Stromal cell of bone marrow (primary cell): Measurements from ENCODE around the gene ROBO1.

ENCODE experiments used
- DNase-seq: peaks from one replicate; pipeline ENCODE4 v3.0.0-alpha.2; 2012; ENCODE audit warnings: low read depth

Gene ROBO1

GRCh38 chr3:78976200-78976599 is 791.6 kb downstream of the ROBO1 start:
- no peak for DNase-seq

DNA sequence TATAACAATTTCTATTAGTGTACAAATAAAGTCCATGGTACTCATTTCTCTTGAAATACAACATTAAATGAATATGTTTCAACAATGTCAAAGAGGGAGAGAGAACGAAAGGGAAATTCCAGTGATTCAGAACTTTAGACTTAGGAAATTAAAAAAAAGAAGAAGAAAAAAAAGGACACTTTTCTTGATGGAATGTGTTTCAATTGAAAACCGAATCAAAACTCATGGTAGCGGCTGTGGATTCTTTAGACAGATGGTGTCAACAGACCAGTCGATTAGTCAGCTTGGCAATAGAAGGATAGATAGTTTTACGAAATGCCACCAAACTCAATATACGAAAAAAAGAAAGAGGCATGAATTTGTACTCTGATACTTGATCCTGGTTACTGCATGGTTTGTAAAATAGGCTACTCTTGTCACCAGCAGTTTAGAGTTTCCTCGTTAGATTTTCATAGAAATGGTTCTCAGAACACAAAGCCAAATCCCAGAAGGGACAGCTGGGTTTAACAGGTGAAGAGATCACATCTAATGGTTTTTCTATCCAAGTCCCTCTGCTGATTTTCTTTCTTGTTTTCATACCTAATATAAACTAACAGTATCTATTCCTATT is 793.5 kb downstream of the ROBO1 start:
- peak; percentile 36 for DNase-seq

- DNase-seq: no peak
These were observed 795.0 kb downstream of the ROBO1 start for GRCh38 chr3:78972617-78973301.

GRCh38 chr3:78970656-78971055 is 797.1 kb downstream of the ROBO1 start:
- no peak for DNase-seq

GRCh38 chr3:78969483-78969882 is 798.3 kb downstream of the ROBO1 start:
- no peak for DNase-seq

GRCh38 chr3:78967061-78967460 is 800.7 kb downstream of the ROBO1 start:
- DNase-seq: no peak

GRCh38 chr3:78963771-78964170 is 804.0 kb downstream of the ROBO1 start:
- DNase-seq: no peak

GRCh38 chr3:78957456-78957855 is 810.3 kb downstream of the ROBO1 start:
- DNase-seq: no peak

- DNase-seq: no peak
These were observed 816.4 kb downstream of the ROBO1 start for GRCh38 chr3:78951342-78951945.

DNA sequence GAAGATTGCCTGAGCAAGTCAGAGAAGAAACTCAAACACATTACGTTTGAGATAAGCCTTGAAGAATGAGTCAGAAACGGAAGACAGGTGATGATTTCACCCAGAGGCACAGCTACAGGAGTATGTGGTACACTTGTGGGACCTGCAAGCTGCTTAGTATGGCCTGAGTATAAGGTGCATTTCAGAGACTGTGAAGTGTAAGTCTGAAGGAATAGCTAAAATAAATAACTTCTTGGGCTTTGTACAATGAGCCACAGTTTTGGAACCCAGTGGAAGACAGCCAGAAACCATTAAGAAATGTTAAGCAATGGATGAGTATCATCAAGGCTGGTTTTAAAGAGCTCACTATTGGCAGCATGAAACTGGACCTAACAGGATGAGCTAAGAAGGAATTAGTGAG is 826.2 kb downstream of the ROBO1 start:
- DNase-seq: peak; percentile 94

DNA sequence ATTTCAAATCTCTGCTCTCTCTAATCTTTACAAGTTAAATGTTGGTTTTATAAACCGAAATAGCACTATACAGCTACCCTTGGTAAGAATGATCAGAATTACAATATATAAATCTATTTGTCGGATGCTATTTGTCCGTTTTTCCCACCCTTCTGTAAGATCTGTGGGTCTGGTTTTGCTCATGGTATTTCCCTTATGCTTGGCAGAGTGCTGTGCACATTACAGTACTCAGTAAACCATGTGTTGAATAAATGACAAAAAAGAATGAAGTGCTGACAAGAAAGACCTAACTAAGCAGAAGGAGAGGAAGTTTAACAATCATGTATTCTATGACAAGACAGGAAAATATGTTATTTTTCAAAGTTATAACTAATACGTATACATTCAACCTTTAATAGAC is 827.2 kb downstream of the ROBO1 start:
- no peak for DNase-seq

- no peak for DNase-seq
These were observed 827.7 kb downstream of the ROBO1 start for GRCh38 chr3:78940128-78940527.

GRCh38 chr3:78937475-78937874 is 830.3 kb downstream of the ROBO1 start:
- no peak for DNase-seq

DNA sequence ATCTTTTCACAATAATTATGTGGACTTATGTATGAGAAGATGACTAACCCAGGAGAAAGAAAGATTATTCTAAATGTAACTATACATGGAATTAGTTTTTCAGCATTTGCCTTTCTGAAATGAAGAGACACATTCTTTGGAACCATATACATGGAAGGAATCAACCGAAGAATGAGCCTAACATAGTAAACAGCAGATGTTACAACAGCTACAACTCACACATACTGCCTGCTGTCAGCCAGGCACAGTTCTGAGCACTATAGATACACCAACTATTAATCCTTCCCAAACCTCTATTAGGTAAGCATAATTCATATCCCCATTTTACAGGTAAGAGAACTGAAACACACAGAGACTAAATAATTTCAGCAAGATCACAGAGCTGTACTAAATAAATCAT is 840.0 kb downstream of the ROBO1 start:
- DNase-seq: no peak

GRCh38 chr3:78926523-78926922 is 841.3 kb downstream of the ROBO1 start:
- DNase-seq: no peak

DNA sequence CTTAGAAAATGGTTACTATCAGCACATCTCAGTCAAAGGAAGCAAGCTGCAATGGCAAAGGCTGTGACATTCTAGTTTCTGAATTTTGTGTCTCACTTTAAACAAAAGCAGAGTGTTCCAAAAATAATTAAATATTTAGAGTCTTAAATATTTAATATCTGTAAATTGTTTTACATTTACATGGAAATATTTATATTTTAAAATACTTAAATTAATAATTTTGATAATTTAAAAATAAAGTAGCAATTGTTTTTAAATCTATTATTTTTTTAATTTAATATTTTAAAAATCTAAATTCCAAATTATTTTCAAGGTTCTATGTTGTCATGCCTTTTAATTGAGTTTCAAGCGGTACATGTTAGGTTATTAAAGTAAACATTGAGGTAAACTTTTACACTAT is 843.1 kb downstream of the ROBO1 start:
- no peak for DNase-seq

DNA sequence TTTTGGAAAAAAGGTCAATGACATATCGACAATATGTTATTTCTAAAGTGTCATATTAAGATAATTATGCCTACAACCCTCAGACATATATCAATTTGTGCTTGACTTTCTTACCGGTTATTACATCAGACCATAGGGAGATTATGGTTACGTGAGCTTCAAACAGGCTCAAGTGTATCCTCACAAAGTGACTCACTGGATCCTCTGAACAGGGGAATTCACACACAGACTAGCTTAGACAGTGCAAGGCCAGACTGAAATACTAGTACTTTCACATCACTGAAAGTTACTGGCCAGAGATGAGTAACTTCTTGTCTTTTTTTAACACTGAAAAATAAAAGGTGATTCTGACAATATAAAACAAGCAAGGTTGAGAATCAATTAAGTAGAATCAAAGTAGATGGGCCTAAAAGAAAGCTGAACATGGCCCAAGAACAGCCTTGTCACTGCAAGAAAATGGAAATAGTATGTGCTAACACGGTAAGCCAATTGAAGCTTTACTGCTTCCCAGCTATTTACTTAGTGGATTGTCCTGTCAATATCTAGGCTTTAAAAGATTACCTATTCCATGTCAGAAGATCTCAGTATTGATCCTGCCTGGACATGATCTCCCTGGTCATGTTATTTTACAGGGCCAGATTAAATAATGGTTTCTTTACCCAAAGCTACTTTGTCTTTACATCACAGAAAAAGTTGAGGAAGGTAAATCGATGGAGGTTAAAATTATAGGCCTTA is 848.6 kb downstream of the ROBO1 start:
- DNase-seq: peak; percentile 80

DNA sequence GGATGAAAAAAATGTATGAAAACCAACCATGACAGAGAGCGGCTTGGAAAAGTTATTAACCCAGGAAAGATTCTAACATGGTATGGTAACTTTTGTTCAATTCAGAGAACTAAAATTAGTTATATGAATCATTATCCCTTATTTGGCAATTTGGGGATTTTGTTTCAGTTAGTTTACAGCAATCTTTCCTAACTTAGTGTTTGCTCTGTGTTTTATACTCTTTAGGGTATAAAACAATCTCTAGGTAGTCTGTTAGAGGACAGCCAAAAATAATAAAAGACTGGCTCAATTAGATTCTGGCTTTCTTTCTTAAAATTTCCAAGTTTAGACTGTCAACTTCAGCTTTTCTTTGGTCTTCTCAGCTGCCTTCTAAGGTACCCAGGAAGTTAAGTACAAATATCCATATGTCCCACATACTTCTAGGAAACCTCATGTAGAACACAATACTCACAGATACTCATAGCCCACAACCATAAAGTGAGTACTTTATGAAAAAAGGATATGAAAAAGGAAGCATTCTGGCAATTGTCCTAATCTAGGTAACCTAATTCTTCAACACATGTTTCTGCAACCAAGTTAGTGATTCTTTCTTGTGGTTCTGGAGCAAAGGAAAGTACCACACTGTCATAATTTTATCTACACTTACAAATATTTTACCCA is 849.3 kb downstream of the ROBO1 start:
- no peak for DNase-seq

- DNase-seq: no peak
These were observed 850.3 kb downstream of the ROBO1 start for GRCh38 chr3:78917536-78917935.

DNA sequence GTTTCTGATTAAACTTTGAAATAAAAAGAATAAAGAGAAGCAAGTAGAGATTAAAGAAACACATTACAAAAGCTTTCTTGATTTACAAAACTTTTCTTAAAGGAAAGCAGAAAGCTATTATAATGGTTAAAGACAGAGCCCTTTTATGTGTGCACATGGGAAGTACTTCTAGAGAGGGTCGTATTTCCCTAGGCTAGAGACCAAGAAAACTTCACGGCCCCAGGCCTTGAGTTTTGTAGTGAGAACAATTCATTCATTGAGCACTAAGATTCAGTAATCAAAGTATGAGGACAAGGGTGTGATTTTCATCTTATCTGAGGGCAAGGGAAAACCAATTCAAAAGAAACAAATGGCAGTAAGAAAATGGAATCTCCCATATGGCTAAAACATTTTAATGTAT is 854.1 kb downstream of the ROBO1 start:
- DNase-seq: no peak

DNA sequence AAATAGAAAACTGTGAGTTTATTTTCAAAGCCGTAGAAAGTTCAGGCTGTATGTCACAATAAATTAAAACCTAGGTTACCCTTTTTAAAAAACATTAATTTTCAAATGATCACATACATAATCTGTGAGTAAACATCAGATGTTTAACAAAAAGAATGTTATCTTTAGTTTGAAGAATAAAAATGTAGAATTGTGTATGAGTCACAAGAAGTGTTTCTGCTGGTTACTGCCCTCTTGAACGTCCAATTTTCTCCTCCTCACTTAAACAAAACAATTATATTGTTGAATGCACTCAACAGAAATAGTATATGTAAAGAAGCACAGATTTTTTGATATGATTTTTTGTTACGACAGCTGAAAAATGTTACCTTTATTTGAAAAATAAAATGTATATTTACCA is 855.1 kb downstream of the ROBO1 start:
- no peak for DNase-seq

DNA sequence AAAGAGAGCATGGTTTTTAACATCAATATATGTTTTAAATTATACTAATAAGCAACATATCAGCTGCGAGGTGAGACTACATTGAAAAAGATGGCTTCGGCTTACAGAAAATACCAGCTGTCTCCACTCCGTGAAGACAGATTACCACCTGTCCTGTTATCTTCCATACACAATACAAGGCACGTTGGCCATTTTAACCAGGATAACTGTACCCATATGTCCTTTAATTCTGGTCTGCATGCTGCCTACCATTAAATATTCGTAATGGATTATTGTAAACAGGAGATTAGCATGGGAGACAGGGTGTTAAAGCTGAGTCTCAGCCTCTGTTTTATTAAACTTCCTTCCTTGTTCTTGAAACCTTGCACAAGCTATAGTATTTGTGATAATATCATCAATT is 855.5 kb downstream of the ROBO1 start:
- DNase-seq: no peak
